ENCODE measurements around the gene AFAP1.
"Not testable (repeated sequence)": the region's sequence is repeated elsewhere in the genome, so short reads cannot be mapped to it uniquely, and the experiment has no call there.

The AFAP1 gene

GRCh38 chr4:7949759-7950158 lies 10.1 kb upstream of the AFAP1 start:
- no peak for DNase-seq (ENCODE audit: low read depth, low spot score)

GRCh38 chr4:7947927-7948326 lies 8.3 kb upstream of the AFAP1 start:
- no peak for DNase-seq (ENCODE audit: low read depth, low spot score)

DNA sequence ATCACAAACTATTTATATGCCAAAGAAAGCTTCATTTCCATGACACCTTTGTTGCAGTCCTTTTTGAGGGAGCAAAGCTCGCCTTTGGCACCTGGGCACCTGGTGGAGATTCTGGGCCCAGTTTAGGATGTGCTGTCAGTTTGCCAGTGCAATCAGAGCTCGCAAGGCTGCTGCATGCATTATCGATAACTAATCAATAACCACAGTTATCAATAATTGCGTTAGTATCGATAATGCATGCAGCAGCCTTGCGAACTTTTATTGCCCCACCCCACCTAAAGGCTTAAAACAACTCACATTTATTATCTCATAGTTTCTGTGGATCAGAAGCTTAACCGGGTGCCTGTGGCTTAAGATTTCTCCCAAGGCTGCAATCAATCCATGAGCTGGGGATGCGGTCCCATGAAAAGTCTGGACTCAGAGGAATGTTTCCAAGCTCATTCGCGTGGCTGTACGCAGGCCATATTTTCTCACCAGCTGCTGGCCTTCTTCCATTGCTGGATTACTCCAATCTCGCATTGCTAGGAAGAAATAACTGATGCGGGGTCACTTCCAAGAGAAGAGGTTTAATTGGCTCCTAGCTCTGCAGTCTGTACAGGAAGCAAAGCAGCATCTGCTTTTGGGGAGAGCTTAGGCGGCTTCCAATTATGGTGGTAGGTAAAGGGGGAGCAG lies 6.2 kb upstream of the AFAP1 start:
- DNase-seq (ENCODE audit: low read depth, low spot score): no peak

- DNase-seq (ENCODE audit: low read depth, low spot score): no peak
Measured at GRCh38 chr4:7944599-7945220, 5.0 kb upstream of the AFAP1 start.

GRCh38 chr4:7943688-7944087 lies 4.0 kb upstream of the AFAP1 start:
- DNase-seq (ENCODE audit: low read depth, low spot score): not testable (repeated sequence)

GRCh38 chr4:7943211-7943610 lies 3.5 kb upstream of the AFAP1 start:
- DNase-seq (ENCODE audit: low read depth, low spot score): no peak

DNA sequence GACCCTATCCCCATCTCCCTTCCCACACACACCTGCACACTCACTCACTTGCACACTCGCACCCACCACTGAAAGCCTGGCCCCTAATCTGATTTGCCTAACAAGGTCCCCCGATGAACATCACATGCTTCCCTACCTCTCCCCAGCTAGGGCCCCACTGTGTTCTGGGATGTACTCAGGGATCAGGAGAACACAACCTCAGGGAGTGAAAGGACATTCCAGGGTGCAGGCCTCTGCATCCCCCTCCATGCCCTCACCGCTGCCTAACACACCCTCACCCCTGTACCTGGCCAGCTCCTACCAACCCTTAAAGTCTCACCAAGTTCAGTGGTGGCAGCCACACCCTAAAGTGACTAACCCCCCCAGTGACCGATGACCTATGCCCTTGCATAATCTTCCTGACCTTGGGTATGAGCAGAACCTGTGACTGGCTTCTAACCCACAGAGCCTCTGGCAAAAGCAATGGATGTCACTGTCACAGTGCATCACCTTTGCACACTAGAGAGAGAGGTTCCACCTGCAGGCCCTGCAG lies 2.4 kb upstream of the AFAP1 start:
- DNase-seq (ENCODE audit: low read depth, low spot score): no peak

DNA sequence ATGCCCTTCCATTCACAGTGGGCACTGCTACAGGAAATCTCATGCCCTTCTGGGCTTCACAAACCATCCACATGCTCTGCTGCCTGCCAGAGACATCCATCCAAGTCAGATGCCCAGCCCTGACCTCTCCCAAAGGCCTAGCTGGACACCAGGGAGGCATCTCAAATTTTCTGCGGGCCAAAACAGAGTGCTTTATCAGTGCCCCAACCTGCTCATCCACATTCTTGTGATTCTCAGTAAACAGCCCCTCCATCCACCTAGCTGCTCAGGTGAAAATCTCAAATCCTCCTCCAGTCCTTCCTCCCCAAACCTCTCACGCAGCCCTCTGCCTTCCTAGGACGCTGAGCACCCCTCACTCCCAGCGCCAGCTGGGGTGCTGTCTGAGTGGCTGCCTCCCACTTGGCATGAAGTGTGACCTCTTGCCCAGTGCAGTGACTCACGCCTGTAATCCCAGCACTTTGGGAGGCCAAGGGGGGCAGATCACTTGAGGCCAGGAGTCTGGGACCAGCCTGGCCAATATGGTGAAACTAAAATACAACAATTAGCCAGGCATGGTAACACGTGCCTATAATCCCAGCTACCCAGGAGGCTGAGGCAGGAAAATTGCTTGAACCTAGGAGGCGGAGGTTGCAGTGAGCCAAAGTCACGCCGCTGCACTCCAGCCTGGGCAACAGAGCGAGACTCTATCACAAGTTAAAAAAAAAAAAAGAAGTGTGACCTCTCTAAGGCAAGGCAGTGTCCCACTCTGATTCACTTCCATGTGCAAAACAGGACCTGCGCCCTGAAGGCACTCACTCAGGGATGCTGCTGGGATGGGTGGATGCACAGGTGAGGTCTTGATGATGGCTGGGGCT lies 1.7 kb upstream of the AFAP1 start:
- no peak for DNase-seq (ENCODE audit: low read depth, low spot score)

GRCh38 chr4:7938609-7939376 lies 868 bp downstream of the AFAP1 start:
- DNase-seq (ENCODE audit: low read depth, low spot score): no peak

- no peak for DNase-seq (ENCODE audit: low read depth, low spot score)
Measured at GRCh38 chr4:7938266-7938608, 1.4 kb downstream of the AFAP1 start.

- DNase-seq (ENCODE audit: low read depth, low spot score): no peak
Measured at GRCh38 chr4:7937006-7937405, 2.7 kb downstream of the AFAP1 start.

DNA sequence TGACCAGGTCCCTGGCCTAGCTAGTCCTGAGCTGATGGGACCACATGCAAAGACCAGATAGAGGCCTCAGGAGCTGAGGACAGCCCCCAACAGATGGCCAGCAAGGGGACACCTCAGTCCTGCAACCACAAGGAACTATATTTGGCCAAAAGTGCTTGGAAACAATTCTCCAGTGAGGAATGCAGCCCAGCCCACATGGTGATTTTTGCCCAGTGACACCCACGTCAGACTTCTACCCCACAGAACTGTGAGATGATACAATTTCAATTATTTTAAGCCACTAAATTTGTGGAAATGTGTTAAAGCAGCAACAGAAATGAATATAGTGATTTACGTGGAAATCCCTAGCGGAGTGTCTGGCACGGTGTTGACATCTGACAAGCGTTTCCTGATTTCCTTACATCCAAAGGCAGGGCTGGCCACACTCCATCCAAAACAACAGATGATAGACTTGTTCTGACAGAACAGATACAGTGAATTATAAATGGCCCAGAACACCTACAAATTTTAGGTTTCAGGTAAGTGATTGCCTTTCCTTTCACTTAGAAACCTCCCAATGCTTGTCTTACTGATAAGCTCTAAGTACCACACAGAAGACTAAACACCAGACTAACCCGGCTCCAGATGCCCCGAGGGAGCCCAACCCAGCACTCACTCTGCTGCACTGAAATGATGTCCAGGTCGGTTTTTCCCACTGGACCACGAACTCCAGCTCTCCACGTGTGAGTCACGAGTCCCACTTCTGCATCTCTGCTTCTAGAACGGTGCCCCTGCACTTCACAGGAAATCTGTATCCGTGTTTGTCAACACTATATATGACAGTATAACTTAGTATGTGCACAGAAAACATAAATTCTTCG lies 5.8 kb downstream of the AFAP1 start:
- DNase-seq (ENCODE audit: low read depth, low spot score): no peak

GRCh38 chr4:7932287-7932686 lies 7.4 kb downstream of the AFAP1 start:
- DNase-seq (ENCODE audit: low read depth, low spot score): no peak

DNA sequence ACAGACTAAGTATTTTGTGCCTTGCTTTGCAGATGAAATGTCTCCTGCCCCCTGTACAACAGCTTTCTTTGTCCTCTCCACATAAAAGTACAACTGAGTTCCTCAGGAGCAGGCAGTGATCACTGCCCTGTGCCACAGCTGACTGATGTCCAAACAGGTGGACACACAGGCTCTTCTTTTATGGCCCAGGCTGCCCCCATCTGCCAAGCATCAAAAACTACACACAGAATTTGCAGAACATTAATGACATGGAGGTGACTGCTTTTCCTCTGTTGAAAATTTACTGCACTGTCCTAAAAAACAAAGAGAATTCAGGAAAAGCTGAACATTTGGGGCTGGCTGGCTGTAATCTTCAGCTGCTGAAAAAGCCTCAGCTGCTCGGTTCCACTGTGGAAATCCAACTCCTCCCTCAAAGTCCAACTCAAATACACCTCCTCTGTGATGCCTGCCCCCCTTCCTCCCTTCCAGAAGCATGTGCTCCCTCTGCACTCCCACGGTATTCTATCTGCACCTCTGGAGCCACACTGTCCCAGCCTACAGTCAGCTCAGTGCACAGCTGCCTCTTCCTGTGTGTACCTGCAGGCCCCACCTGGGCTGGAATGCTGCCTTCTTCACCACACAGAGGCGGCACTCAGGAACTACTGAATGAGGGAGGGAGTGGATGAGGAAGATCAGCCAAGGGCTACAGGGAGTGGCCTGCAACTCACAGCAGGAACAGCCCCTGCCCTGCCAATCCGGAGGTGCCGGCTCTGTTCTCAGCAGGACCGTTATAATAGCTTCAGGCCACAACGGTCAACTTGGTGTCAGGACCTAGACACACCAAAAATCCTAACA lies 10.3 kb downstream of the AFAP1 start:
- no peak for DNase-seq (ENCODE audit: low read depth, low spot score)

GRCh38 chr4:7928711-7929110 lies 10.9 kb downstream of the AFAP1 start:
- no peak for DNase-seq (ENCODE audit: low read depth, low spot score)

- no peak for DNase-seq (ENCODE audit: low read depth, low spot score)
Measured at GRCh38 chr4:7926822-7927221, 12.8 kb downstream of the AFAP1 start.

DNA sequence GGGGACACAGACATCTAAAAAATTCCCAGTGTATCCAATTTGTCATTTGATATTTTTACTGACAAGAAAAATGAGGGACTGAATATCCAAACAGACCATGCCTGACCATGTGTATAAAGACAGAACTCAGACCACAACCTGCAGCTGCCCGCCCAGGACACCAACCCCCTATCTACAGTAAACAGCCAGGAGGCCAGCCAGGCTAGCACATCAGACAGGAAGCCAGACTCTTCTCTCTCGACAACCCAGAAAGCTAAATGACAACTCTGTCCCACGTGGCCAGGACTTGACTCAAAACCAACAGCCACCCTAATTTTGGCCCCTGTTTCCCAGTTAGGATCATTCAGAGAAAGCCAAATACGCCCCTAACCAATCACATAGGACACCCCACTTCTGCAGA lies 15.1 kb downstream of the AFAP1 start:
- no peak for DNase-seq (ENCODE audit: low read depth, low spot score)

- no peak for DNase-seq (ENCODE audit: low read depth, low spot score)
Measured at GRCh38 chr4:7924163-7924562, 15.5 kb downstream of the AFAP1 start.

DNA sequence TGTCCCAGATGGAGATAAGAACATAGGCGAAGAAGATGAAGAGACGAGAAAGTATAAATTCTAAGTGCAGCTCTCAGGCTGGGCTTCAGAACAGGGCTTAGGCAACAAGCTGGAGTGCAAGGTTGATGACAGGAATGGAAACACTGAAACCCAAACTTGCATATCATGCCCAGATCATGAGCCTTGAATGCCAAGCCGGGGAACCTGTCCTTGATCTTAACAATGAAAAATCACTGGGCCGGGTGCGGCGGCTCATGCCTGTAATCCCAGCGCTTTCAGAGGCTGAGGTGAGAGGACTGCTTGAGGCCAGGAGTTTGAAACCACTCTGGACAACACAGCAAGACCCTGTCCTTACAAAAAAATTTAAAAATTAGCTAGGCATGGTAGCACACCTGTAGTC lies 17.2 kb downstream of the AFAP1 start:
- DNase-seq (ENCODE audit: low read depth, low spot score): no peak

GRCh38 chr4:7918981-7919380 lies 20.7 kb downstream of the AFAP1 start:
- no peak for DNase-seq (ENCODE audit: low read depth, low spot score)
